ENCODE measurements around the gene GPC6.

The GPC6 gene

DNA sequence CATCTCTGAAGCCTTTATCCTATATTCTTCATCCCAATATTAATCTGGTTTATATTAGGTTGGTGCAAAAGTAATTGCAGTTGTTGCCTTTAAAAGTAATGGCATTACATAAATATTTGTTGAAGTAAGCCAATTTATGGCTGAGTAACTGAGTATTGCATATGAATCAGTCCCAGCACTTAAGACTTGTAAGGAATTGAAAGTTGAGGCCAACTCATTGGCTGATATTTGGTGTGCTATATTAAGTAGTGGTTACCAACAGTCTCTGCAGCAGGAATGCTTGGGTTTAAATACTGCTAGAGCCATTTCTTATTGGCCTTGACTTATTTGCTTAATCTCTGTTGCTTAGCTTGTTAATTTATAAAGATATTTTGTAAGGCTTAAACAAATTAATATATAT, 460.7 kb downstream of the GPC6 start:
- DNase-seq (ENCODE audit: low read depth) = peak; percentile 12
- TF ChIP-seq, protein P1, sequence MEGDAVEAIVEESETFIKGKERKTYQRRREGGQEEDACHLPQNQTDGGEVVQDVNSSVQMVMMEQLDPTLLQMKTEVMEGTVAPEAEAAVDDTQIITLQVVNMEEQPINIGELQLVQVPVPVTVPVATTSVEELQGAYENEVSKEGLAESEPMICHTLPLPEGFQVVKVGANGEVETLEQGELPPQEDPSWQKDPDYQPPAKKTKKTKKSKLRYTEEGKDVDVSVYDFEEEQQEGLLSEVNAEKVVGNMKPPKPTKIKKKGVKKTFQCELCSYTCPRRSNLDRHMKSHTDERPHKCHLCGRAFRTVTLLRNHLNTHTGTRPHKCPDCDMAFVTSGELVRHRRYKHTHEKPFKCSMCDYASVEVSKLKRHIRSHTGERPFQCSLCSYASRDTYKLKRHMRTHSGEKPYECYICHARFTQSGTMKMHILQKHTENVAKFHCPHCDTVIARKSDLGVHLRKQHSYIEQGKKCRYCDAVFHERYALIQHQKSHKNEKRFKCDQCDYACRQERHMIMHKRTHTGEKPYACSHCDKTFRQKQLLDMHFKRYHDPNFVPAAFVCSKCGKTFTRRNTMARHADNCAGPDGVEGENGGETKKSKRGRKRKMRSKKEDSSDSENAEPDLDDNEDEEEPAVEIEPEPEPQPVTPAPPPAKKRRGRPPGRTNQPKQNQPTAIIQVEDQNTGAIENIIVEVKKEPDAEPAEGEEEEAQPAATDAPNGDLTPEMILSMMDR (conservative IDR thresholded peaks at IDR 0.05; ENCODE audit: low read depth, low read length) = no peak

DNA sequence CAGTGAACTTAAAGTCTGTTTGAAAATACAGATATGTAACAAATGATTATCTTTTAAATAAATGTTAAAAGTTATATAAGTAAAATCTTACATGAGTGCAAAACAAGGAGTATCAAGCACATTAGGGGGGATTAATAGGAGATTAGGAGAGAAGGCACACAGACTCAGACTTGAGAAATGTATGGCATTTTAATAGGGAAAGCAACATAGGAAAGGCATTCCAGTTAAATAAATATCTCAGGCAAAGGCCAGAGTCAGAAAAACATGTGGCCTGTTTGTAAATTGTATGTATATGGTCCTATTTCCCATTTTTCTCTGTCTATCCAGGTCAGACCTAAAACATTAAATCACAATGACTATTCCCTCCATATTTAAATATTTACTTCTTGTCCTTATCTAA, 462.7 kb downstream of the GPC6 start:
- no peak for DNase-seq (ENCODE audit: low read depth)
- H3K4me3 ChIP-seq (ENCODE audit: low read depth, low read length) = no peak overlapping the region
- TF ChIP-seq, protein P1 (conservative IDR thresholded peaks at IDR 0.05; ENCODE audit: low read depth, low read length) = no peak

More for the DNA sequence above, 460.7 kb downstream of the GPC6 start:
- no peak overlapping the region for H3K4me3 ChIP-seq (ENCODE audit: low read depth, low read length)

DNA sequence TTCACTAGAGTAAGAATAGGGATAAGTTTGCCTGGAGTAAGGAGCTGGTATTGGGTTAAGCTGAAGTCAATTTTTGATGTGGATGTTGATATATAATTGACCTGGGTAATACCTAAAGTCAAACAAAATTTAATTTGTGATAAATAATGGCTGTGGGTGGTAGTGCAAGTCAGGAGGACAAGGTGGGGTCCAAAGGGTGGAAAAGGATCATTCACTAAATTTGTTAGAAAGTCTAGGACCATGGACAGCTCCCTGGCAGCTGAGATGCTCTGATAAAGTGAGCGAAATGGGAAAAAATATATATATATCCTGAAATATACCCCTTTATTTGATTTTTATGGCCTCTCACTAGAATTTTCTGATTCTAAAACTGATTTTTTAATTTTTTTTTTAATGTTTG, 463.5 kb downstream of the GPC6 start:
- DNase-seq (ENCODE audit: low read depth) = peak; percentile 49

GRCh38 chr13:93698016-93698613, 471.5 kb downstream of the GPC6 start:
- TF ChIP-seq, protein P1 (conservative IDR thresholded peaks at IDR 0.05; ENCODE audit: low read depth, low read length) = no peak
- no peak for DNase-seq (ENCODE audit: low read depth)
- H3K4me3 ChIP-seq (ENCODE audit: low read depth, low read length) = no peak overlapping the region

More for the DNA sequence above, 463.5 kb downstream of the GPC6 start:
- TF ChIP-seq, protein P1 (conservative IDR thresholded peaks at IDR 0.05; ENCODE audit: low read depth, low read length) = no peak
- H3K4me3 ChIP-seq (ENCODE audit: low read depth, low read length) = no peak overlapping the region

- H3K4me3 ChIP-seq (ENCODE audit: low read depth, low read length) = no peak overlapping the region
- peak; percentile 65 for DNase-seq (ENCODE audit: low read depth)
- TF ChIP-seq, protein P1 (conservative IDR thresholded peaks at IDR 0.05; ENCODE audit: low read depth, low read length) = no peak
These were observed 473.5 kb downstream of the GPC6 start for GRCh38 chr13:93700115-93700514.

GRCh38 chr13:93708308-93709075, 481.9 kb downstream of the GPC6 start:
- DNase-seq (ENCODE audit: low read depth) = no peak
- H3K4me3 ChIP-seq (ENCODE audit: low read depth, low read length) = no peak overlapping the region
- TF ChIP-seq, protein P1 (conservative IDR thresholded peaks at IDR 0.05; ENCODE audit: low read depth, low read length) = no peak

All from choroid plexus epithelial cell (primary cell).